GM12873 (cell line): ENCODE data around the gene S1PR3.

Experiments
- CTCF ChIP-seq: IDR thresholded peaks from 2 replicates; pipeline ENCODE4 v1.5.1; 2012; ENCODE audit warnings: low read depth, mild to moderate bottlenecking, moderate library complexity, low read length, control low read depth; ENCODE audit not compliant: insufficient read depth; ENCODE audit errors: missing control alignments

Gene S1PR3

GRCh38 chr9:89032661-89033060, 41.4 kb downstream of the S1PR3 start:
- TF ChIP-seq CTCF, result no peak

GRCh38 chr9:89036383-89036782, 45.1 kb downstream of the S1PR3 start:
- no peak for TF ChIP-seq CTCF

- no peak for TF ChIP-seq CTCF
Measured at GRCh38 chr9:89036891-89037290, 45.6 kb downstream of the S1PR3 start.

GRCh38 chr9:89037346-89037745, 46.1 kb downstream of the S1PR3 start:
- no peak for TF ChIP-seq CTCF

GRCh38 chr9:89037891-89038290, 46.6 kb downstream of the S1PR3 start:
- no peak for TF ChIP-seq CTCF

DNA sequence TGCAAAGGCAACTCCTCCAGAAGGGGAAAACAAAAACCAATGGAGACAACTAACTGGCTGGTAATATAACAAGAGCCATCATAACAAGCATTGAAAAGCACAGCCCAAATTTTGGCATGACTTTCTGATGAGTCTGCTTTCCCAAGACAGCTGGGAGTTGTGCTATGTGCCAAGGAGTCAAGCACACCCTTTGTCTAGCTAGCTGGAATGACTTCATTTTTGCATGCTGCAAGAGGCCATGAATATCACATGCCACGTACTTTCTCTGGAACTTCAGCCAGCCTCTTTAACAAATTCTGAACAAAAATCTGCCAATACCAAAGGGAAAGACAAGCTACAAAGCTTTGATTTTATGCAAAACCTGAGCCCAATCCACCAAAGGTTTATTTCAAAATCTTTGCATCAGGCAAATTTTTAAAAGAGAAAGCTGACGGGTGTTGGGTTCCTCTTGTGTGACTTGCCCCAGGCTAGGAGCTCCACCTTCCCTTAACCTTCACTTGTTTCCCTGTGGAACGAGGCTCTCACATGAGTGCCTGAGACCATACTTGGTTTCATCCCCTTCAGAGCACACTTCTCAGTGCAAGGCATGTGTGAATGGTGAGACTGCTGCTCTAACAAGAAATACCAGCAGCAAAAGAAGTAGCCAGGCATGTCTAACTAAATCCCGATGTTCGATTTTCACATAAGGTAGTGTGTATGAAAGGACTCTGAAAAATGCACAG, 47.3 kb downstream of the S1PR3 start:
- no peak for TF ChIP-seq CTCF

DNA sequence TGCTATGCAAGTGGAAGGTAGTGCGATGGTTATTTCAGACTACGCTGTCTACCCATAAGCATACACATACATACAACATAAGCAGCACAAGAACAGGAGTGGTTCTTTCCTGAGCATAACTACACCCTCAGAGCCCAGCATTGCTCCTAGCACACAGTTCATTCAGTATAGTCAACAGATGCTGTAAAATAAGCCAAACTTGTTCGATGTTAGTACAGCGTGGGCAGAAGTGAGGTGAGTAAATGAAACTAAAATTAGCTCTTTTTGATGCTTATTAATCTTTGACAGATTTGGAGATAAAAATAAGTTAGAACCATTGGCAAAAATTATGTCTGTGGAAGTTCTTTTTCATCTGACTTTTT, 47.8 kb downstream of the S1PR3 start:
- no peak for TF ChIP-seq CTCF
